Stimulated activated CD8-positive, alpha-beta memory T cell treated with anti-CD3 and anti-CD28 coated beads, Interleukin-7, amount 100 ng/mL, for 4 hours (primary cell): ENCODE measurements around the gene PON3.

Source experiments
- DNase-seq, 2 donors: peaks; one replicate each; pipeline ENCODE4 v3.0.0-alpha.2; 2020; ENCODE audit warnings: low read depth in 2 of 2

The PON3 gene

GRCh38 chr7:95396136-95397032, at the start of gene PON3:
PON3 (minus strand) TSS chr7:95396375; CDS start chr7:95396350, 25 bp downstream.
- no peak for DNase-seq

DNA sequence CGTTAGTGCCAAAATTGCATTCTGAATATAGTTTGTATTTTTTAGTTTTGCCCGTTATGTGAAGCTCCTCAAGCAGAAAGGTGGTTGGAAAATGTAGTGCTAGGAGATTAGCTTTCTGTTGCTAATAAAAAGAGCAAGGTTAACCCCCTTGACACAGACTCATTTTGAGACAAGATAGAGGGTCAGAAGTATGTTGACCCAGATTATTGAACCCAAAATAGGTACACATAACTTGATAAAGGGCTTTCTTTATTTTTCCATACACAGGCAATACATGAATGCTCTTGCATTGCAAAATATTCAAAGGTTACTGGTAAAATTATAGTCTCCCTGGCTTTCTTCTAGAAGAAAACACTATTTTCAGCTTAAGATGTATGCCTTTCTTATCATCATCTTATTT, 48.6 kb upstream of the PON3 start:
- DNase-seq: no peak

DNA sequence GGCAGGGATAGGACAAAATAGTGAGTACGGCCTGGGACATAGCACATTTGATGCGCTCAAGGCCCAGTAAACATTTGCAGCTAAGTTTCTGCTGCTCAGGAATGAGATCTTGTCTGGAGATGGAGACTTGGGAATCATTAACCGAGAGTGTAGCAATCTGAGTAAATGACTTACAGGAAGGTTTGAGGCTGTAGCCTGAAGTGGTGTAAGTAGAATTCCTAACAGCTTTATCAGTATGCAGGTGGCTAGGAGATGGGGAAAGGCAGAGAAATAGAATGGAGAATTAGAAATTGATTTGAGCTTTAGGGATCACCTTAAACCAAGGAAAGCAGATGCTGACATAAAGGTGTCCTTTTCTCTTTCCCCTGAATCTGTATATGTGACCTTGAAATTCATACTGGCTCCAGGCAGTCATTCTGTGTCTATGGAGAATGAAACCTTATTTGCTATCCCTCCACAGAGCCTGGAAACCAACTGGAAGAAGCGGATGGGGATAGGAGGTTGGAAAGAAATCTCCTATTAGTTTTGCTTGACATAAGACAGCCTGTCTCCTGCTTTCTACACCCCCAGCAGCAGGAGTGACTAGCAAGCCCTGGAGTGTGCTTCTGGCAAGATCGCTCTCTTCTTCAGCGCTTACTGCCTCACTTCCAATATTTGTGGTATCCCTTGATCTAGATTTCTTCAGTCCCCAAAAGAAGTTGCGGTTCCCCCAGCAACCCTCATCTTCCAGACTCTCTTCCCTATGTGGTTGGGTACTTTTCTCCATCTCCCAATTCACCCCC, 45.1 kb upstream of the PON3 start:
- DNase-seq: no peak

GRCh38 chr7:95440394-95441038, 44.3 kb upstream of the PON3 start:
- no peak for DNase-seq

DNA sequence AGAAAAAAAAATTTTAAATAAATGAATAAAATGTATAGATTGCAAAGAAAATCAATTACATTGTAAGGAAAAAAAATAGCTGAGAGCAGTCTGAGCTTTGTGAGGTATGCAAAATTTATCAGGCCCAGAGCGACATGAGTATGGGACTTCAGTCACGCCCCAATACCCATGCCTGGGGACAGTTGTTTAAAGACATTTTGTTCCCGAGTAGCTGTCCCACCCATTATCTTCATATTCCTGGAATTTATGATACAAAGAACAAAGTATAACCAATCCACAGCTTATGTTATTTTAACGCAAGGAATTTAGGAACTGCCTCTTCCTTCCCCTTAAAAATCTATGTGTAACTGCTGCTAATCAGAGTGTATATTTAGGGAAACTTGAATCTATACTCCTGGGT, 40.2 kb upstream of the PON3 start:
- DNase-seq: no peak

DNA sequence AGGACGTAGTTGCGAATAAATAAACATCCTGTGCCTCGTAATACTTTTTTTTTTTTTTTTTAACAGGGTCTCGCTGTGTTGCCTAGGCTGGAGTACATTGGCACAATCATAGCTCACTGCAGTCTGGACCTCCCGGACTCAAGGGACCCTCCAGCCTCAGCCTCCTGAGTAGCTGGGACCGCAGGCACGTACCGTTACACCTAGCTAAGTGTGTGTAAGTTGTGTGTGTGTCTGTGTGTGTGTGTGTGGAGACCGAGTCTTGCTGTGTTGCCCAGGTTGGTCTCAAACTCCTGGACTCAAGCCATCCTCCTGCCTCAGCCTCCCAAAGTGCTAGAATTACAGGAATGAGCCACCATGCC, 39.2 kb upstream of the PON3 start:
- no peak for DNase-seq

DNA sequence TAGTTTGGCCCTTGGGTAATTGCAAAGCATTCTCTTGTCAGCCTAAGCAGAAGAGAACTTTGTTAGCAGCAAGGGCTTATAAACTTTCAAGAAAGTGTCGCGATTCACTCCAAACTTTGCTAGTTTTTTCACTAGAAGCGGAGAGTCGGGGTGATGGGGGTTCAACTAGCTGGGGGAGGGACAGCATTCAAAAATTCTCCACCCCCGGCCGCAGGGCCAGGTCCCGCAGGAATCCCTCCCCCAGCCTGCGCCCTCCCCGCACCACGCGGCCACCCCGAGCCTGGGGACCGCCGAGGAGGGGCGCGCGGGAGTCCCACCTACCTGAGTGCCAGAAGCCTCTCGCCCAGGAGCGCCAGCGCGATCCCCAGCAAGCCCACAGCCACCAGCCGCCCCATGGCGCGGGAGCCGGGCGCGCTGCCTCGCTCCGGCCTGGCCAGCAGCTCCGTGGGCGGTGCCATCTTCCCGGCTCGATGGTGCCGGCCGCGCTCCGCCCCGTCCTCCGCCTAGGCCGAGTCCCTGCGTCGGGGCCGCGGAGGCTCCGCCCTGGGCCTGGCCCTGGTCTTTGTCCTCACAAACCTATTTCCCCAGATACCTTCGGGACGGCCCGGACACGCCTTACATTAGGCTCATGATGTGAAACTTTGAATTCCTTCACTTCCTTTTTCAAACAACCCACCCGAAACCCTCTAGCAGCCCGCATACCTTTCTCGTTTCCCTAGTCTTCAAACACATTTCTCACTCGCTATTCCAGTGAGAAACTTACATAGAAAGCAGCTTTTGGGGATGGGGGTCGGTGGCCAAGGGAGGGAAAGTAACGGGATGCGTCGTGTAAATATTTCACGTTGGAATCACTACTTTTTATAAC, 38.6 kb upstream of the PON3 start, which contains the start of gene PON2:
Gene PON2, minus strand, starts transcription at position 472 of the 865 bp plus-strand sequence. Its CDS starts 77 bp downstream, at position 395.
- DNase-seq: peak in 1 of 2 donors; percentile 43

DNA sequence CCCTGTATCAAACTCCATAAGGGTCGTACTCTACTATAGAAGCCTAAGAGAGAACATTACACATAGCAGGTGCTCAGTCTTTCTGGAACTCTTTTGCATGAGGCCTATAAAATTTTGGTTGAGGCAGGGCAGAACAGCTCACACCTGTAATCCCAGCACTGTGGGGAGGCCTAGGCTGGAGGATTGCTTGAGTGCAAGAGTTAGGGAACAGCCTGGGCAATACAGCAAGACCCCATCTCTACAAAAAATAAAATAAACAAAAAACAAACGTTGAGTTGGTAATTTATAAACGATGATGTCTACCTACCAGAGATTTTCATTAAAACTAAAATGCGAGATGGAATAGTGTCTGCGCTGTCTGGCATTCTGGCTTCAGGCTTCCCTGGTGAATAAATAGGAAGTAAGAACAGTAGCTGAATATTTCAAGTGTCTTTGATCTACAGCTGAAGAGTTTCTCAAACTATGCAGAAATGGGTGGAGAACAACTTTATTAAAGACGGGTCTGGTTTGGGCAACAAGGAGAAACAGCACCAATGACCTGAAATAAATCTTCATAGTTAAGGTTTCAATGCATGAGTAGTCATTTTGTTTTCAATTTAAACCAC, 37.9 kb upstream of the PON3 start:
- no peak for DNase-seq

GRCh38 chr7:95433129-95433528, 37.0 kb upstream of the PON3 start:
- DNase-seq: no peak

GRCh38 chr7:95432606-95433005, 36.4 kb upstream of the PON3 start:
- no peak for DNase-seq

DNA sequence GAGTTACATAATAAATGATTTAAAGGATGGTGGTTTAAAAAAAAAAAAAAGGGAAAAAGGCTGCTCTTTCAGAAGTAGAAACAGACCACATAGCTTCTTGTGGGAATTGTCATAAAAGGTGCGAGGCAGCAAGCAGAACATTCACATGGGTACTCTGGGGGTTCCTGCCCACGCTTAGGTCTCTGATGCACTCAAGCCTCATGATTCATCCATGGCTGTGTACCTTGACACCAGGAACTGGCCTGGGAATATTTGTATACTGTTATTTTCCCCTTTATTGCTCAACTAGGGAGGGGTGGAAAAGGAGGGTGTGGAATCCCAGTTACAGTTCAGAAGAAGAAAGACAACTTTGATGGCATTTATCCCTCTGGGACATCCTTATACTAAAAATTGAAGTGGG, 34.7 kb upstream of the PON3 start:
- no peak for DNase-seq

DNA sequence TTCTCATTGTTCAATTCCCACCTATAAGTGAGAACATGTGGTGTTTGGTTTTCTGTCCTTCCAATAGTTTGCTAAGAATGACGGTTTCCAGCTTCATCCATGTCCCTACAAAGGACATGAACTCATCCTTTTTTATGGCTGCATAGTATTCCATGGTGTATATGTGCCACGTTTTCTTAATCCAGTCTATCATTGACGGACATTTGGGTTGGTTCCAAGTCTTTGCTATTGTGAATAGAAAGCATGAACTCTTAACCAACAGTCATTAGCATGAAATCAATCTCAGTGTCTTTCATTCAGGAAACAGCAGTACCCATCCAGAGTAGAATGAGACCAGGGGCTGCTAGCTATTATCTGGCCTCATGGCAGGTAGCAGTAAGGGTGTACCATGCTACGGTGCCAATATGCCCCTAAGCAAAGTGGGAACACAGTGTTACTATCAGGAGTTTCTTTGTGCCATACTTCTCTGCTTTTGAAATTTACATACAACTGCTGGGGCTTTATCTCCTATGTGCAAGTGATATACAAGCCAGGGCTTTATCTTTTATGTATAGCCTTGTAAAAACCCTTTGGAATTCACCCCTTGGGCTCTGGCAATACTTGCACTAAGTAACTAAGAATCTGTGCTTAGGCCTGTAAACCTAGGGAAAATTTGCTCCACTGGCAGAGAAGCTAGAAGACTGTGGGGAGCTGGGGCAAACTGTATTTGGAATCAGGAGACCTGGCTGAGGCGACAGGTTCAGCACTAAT, 33.2 kb upstream of the PON3 start:
- no peak for DNase-seq

- no peak for DNase-seq
These were observed 31.8 kb upstream of the PON3 start for GRCh38 chr7:95427914-95428516.

DNA sequence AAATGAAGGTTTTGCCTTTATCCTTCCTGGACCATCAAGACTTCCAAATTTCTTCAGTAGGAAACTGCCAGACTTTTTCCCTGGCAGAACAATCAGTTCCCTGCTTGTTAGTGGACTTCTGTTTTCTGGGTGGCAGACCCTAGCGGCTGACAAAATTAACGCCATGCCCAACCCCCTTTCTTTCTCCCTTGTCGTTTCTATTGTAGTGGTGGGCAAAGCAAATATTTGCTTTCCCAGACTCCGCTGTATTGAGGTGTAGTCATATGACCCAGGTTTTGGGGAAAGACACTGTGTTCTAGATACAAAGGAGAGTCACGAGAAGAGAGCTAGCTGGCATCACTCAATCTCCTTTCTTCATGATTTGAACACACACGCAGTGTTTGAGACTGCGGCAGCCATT, 31.0 kb upstream of the PON3 start:
- DNase-seq: no peak

GRCh38 chr7:95425694-95426093, 29.5 kb upstream of the PON3 start:
- no peak for DNase-seq

DNA sequence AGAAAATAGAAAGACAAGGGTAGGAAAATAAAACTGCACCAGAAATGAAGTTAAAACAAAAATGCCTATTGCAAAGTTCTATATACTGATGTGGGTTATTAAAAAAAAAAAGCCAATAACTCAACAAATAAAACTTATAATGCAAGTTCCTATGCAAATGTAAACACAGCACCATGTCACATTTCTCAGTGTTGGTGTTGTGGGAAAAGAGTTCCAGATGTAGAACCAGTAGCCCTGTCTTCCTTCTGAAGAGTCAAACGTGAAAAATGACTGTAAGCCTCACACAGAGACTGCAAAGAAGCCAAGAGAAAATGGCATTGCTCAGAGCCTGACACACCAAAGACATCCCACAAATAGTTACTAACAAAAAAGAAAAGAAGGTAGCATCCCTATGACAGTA, 28.5 kb upstream of the PON3 start:
- no peak for DNase-seq

DNA sequence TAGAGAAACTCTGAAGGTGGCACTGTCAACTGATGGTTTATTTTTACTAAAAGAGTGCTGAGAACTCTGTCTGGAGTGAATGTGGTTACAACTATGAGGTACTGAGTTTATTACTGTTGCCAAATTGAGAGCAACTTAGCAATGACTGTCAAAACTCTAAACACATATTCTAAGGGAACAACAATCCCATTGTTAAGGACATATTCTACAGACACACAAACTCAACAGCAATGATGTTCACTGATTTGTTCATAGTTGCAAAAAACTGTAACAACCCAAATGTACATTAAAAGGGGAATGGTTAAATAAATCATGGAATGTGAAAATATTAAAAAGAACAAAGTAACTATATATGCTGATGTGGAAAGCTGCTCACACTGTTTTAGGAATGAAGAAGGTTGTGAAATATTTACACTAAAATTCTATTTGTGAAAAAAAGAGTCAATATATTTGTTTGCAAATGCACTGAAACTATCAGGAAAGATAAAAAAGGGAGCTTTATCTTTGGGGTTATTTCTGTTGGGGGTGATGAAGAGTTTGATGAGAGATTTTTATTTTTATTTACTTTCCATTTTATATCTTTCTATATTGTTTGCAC, 25.8 kb upstream of the PON3 start:
- DNase-seq: no peak

GRCh38 chr7:95421000-95421846, 25.0 kb upstream of the PON3 start:
- no peak for DNase-seq

- no peak for DNase-seq
These were observed 15.9 kb upstream of the PON3 start for GRCh38 chr7:95412075-95412474.
